SW 1271 (cell line): ENCODE measurements around the gene SEZ6.
A peak's percentile ranks its signal among the peaks of the same experiment; 100 is the strongest.

ENCODE experiments used
- DNase-seq, 2 experiments: peaks; one replicate each; lab custom pipeline; 2025; lab: John Stamatoyannopoulos, UW

Gene SEZ6

GRCh38 chr17:28953444-28954118, 52.3 kb downstream of the SEZ6 start:
- DNase-seq = peak in 1 of 2 experiments; percentile 46

- peak; percentile 98 to 99 for DNase-seq
These were observed 53.5 kb downstream of the SEZ6 start for GRCh38 chr17:28951991-28952975.

GRCh38 chr17:28951428-28951990, 54.3 kb downstream of the SEZ6 start, which contains the start of gene PHF12:
PHF12 (minus strand) TSS chr17:28951518; CDS start chr17:28950960, 558 bp downstream.
- DNase-seq = peak; percentile 99 to 100

GRCh38 chr17:28950752-28951427, 54.9 kb downstream of the SEZ6 start:
- DNase-seq = no peak

- DNase-seq = peak; percentile 45 to 65
These were observed 55.6 kb downstream of the SEZ6 start for GRCh38 chr17:28950017-28950751.

- peak in 1 of 2 experiments; percentile 66 for DNase-seq
These were observed 56.4 kb downstream of the SEZ6 start for GRCh38 chr17:28949185-28950016.

GRCh38 chr17:28948873-28949184, 57.0 kb downstream of the SEZ6 start:
- peak in 1 of 2 experiments; percentile 47 for DNase-seq

- DNase-seq = no peak
These were observed 57.5 kb downstream of the SEZ6 start for GRCh38 chr17:28948342-28948741.

- no peak for DNase-seq
These were observed 58.2 kb downstream of the SEZ6 start for GRCh38 chr17:28947639-28948038.

GRCh38 chr17:28946239-28946638, 59.6 kb downstream of the SEZ6 start:
- no peak for DNase-seq

GRCh38 chr17:28944862-28945741, 60.7 kb downstream of the SEZ6 start:
- no peak for DNase-seq

- no peak for DNase-seq
These were observed 61.5 kb downstream of the SEZ6 start for GRCh38 chr17:28944343-28944742.

- DNase-seq = no peak
These were observed 62.9 kb downstream of the SEZ6 start for GRCh38 chr17:28942925-28943324.

GRCh38 chr17:28941251-28941650, 64.6 kb downstream of the SEZ6 start:
- no peak for DNase-seq

GRCh38 chr17:28940675-28941074, 65.2 kb downstream of the SEZ6 start:
- DNase-seq = no peak

GRCh38 chr17:28940142-28940541, 65.7 kb downstream of the SEZ6 start:
- DNase-seq = no peak

- DNase-seq = no peak
These were observed 67.3 kb downstream of the SEZ6 start for GRCh38 chr17:28938552-28938951.

GRCh38 chr17:28937044-28937729, 68.6 kb downstream of the SEZ6 start:
- DNase-seq = no peak
